Astrocyte of the hippocampus (primary cell): ENCODE results near the gene CNOT8.
"Not testable (repeated sequence)": the region's sequence is repeated elsewhere in the genome, so short reads cannot be mapped to it uniquely, and the experiment has no call there.

ENCODE experiments used
- DNase-seq: peaks from one replicate; pipeline ENCODE4 v3.0.0; 2011; ENCODE audit warnings: low read depth, low spot score

The CNOT8 gene

DNA sequence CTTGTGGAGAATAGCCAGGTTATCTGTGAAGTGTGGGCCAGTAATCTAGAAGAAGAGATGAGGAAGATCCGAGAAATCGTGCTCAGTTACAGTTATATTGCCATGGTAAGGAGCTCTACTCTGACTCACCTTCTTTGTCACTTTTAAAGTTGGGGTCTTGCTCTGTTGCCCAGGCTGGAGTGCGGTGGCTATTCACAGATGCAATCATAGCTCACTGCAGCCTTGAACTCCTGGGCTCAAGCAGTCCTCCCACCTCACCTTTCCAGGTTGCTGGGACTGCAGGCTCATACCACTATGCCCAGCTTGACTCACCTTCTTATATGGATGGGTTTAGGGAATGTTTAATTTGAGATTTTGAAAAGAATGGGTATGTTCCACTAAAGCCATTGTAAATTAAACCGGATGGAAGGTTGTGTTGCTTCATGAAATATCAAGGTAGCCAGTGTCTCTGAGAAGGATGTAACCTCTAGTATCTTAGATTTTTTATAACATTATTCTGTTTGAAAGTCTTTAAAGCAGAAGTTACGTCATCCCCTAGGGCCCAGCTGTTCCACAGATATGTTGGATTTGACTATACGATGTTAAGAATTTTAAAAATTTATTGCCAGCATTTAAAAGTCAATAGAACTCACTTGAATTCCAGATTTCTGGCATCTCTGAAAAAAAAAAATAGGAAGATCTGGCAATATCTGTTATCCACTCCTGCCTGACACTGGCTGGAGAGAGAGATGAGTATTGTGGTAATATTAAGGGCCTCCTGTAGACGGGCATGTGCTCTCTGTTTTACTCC is 5.1 kb downstream of the CNOT8 start:
- DNase-seq, result no peak

DNA sequence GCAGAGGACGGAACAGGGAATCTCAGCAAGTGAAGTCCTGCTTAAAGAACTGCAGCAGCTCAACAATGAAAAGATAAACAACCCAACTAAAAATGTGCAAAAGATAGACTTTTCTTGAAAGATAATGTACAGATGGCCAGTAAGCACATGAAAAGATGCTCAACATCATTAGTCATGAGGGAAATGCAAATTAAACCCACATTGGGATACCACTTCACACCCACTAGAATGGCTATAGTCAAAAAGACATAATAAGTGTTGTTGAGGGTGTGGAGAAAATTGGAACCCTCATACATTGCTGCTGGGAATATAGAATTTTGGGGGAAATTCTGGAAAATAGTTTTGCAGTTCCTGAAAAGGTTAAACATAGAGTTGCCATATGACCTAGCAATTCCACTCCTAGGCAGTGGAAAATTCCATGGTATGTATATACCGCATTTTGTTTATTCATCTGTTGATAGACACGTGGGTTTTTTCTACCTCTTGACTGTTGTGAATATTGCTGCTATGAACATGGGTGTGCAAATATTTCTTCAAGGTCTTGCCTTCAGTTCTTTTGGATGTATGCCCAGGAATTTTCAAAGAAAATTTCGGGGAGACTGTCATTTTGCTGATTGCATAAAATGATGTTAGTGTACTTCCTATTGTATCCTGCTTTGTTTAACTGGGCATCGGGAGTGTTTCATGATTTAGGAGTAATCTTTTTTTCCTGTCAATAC is 7.2 kb downstream of the CNOT8 start:
- DNase-seq, result no peak

DNA sequence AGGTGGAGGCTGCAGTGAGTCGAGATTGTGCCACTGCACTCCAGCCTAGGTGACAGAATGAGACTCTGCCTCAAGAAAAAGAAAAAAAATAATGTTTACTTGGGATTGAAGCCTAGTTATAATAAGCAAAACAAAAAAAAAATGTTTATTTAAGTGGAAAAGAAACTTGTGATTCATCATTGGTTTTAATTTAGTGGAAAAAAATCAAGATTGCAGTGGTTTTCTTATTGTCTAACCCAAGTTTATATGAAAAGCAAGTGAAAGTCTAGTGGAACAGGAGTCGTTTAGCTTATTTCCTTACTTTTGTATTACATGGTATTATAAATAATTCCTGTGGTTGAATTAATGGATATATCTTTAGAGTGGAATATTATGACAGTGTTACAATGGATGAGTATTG is 8.4 kb downstream of the CNOT8 start:
- DNase-seq, result no peak

DNA sequence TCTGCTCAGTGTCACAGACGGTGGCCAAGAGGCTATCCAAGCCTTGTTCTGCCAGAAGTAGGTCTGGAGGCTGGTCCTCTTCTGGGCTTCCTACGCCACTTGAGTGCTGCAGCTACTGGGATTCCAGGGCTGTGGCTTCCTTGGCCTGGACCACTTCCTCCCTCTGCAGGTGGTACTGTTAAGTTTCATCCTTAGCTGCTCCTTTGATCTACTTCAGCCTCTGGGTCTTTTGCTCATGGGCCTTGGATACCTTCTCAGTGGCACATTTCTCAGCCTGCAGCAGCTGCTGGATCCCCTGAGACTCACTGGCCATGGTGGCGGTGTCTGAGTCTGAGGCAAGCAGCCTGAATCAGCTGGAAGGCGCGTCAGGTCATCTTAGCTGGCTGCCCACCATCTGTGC is 10.3 kb downstream of the CNOT8 start:
- DNase-seq, result no peak

DNA sequence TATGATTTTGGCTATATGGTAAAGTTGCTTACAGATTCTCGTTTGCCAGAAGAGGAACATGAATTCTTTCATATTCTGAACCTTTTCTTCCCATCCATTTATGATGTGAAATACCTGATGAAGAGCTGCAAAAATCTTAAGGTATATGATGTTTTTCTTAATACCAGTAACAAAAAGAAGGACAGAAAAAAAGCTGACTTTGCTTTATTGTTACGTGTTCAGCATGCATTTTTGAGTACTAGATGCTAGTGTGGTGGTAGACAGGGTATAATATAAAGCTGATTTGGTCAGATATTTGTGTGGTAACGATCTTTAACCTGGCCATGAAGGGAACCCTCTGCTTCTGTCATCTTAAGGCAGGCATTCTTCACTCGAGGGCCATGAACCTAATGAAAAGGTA is 13.3 kb downstream of the CNOT8 start:
- DNase-seq, result no peak

DNA sequence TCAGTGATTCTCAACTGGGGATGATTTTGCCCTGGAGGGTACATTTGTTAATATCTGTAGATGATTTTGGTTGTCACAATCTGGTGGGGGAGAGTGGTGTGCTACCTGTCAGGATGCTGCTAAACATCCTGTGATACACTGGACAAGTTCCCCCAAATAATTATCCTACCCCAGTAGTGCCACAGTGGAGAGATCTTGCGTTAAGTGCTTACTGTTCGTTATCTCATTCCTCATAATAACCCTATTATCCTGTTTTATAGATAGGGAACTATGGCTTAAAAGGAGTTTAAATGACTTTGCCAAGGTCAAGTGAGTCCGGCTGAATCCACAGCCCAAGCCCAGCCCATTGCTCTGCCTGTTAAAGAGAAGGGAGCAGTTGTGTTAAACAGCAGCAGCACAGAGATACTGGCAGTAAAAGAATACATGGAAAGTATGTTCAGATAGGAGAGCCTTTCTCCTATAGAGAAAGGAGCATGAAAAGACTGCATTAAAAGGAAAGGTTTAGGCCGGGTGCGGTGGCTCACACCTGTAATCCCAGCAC is 15.4 kb downstream of the CNOT8 start:
- DNase-seq, result no peak

DNA sequence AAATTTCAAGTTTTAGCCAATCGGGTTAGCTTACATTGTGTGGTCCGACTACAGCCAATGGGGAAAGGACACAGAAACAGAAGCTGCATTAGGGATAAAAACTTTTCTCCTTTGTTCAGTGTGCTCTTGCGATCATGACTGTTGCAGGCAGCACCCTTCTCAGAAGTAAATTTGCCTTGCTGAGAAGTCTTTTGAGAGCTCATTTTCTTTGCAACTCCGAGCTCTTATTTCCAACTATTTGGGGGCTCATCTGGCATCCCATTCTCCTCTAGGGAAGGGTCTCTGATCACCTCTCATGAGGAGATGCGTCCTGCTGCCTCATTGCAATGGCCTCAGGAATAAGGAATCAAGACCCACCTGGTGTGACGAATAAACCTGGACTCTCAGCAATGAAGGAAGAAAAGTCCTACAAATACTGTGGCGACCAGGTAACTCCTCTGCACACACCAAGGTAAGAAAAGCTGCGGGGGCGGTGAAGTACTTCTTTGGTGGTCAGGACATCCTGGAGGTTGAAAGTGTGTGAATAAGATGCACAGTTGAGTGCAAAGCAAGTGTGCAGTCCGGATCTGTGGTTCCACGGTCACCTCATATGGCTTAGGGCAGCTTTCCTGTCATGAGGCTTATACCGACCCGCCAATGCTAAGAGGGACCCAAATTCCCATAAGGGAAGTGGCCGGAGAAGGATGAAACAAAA is 20.4 kb downstream of the CNOT8 start:
- DNase-seq, result peak; percentile 12

DNA sequence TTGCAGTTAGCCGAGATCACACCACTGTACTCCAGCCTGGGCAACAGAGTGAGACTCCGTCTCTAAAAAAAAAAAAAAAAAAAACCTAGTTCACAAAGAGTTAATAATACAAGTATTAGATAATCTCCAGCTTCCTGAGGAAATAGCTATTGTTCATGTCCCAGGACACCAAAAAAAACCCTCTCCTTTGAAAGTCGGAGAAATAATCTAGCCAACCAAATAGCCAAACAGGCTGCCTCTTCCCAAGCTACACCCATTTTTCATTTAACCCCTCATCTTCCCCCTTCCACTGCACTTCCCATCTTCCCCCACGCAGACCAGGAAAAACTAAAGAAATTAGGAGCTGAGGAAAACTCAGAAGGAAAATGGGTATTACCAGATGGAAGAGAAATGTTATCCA is 23.6 kb downstream of the CNOT8 start:
- no peak for DNase-seq

DNA sequence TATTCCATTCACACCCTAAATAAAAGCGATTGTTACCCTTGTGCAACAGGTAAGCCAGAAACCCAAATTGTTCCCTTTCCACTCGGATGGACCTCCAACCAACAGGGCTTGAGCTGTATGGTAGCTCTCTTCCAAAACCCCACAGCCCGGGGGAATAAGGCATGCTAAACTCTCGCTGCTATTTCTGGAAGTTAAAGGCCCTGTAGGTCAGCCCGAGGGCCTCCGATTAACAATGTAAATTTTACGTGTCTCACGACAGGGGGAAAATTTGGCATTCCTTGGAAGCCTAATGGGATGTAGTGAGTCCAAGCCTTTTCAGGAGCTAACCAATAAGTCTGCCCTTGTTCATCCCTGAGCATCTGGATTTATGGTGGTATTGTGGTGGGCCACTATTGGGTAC is 26.0 kb downstream of the CNOT8 start:
- no peak for DNase-seq

DNA sequence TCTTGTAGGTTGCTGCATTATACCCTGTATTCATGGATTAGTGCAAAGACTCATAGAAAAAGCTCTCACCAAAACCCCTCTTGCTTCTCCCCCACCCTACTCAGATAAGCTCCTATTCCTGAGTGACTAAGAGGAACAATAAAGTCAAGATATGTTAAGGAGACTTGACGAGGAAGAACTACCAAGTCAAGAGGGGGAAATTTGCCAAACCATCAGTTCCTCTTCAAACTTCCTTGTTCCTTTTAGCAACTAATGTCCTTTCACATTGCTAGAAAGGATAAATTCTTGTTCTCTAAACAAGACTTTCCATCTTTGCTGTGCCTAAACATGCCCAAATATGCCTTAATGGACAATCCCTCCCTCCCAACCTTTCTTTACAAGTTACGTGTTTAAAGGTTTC is 27.0 kb downstream of the CNOT8 start:
- DNase-seq, result no peak

DNA sequence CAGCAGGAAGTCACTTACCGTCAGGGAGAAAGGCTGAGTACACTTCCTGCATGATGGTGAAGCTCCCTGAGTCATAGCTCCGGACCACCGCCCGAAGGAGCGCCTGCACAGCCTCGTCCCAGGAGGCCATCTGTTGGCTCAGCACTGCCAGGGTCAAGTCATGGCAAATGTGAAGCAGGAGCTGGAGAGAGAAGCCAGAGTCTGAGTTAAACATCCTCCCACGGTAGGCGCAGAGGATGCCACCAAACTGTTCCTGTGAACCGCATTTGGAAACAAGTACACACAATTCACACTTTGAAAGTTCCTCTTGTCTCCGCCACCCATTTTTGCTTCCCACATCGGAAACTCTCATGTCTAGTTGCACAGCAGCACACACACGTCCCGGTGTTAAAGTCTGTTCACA is 33.9 kb downstream of the CNOT8 start:
- no peak for DNase-seq

DNA sequence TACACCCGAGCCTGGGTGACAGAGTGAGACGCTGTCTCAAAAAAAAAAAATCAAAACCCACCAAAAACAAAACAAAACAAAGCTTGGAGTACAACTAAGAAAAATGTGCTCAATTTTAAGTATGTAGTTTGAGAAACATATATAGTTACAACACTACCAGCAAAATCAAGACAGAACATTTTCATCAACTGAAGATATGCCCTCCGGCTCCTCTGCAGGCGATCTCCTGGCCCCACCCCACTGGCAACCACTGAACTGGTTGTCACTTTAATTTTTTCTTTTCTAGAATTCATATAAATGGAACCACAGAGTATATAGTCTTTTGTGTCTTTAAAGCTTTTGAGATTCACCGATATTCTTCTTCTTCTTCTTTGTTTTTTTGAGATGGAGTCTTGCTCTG is 35.0 kb downstream of the CNOT8 start:
- no peak for DNase-seq

DNA sequence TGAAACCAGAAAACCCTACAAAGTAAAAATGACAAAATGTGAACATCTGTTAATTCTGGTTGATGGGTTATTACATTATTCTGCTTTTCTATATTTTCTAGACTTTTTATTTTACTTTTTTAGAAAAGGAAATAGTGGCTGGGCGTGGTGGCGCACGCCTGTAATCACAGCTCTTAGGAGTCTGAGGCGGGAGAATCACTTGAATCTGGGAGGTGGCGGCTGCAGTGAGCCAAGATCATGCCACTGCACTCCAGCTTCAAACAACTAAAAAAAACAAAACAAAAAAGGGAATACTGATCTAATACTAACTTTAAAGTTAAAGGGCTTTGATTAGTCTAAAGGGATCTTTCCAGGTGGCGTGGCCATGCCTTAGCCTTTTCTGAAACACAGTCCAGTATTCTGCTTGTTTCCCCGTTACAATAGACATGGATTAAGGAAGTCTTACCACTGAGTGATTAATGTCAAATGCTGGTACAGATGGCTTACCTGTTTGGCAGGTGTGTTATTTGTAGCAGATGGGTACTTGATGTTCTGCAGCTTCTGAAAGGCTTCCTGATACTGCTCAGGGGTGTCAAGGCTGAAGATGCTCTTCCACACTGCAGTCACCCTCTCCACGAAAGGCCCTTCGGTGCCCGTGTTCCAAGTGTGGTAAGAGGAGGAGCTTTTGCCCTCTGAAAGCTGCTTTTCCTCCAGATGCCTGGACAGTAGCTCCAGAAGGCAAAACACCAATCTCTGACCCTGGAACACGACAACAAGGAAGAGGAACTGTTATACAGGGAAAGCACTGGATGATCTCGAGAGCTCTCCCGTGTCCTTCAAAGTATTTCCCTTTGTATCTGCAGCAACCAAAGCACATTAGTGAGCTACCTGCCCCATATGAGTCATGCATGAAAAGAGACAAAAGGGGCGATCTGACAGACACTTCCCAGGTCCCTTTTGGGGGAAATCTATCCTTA is 37.5 kb downstream of the CNOT8 start:
- no peak for DNase-seq

DNA sequence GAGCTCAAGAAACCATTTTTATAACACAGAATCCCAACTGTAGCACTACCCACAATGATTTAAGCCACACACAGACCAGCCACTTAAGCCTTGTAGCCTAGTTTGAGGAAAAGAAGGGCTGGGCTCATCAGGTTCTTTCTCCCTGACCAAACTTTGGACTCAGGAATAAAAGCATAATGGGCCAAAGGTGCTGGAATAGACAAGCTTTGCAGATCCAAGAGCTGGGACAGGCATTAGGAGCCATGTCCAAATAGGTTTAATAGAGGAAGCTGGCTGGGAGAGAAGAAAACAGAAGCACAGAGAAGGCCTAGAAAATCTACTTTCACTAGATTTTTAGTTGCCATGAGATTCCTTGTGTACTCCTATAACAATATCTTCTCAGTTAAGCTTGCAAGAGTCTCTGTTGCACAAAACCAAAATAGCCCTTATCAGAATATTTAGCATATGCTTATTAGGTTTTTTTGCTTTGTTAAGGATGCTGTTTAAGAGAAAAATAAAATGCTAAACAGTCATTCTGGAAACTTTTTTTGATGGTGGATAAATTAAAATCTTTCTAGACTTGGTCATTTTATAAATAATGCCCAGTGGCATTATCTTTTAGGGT is 38.2 kb downstream of the CNOT8 start:
- no peak for DNase-seq

DNA sequence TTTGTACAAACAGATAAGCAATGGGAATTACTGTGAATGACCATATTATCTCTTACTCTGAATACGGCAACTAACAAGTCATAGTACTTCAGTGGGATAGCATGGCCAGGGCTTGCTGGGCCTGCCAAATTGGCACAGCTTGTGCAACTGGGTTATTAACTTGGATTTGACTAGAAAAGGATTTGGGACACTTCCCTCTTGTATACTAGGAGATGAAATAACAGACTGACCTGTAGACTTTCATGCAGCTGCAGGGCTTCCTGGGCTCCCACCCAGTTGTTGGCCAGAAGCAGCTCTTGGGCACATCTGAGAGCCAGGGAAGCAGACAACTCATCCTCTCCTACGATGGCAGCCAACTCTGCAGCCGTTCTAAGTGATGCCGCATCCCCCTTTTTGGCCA is 39.8 kb downstream of the CNOT8 start:
- no peak for DNase-seq

DNA sequence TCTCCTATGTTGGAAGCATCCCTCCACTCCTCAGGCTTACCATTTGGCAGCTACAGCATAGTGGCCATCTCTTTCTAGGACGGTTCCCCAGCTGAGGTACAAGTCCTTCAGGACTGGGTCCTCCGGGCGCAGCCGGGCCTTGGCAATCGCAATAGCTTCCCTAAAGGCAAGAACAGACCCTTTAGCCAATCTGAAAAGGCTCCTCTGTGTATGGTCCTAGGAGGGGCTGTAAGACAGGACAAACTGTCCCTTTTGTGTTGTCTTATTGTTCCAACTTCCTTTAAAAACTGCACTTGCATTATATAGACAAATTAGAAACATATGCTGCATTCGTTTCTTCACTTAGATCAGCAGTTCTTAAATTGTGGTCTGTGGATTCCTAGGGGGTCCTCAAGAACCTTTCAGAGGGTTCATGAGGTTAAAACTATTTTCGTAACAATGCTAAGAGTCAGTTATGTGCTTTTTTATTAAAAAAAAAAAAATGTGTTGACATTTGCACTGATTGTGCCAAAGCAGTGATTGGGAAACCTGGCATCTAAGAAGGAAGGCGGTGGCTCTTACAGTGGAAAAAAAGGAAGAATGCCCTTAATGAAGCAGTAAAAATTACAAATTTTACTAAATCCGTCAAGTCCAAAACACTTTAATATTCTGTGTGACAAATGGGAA is 40.9 kb downstream of the CNOT8 start:
- no peak for DNase-seq

DNA sequence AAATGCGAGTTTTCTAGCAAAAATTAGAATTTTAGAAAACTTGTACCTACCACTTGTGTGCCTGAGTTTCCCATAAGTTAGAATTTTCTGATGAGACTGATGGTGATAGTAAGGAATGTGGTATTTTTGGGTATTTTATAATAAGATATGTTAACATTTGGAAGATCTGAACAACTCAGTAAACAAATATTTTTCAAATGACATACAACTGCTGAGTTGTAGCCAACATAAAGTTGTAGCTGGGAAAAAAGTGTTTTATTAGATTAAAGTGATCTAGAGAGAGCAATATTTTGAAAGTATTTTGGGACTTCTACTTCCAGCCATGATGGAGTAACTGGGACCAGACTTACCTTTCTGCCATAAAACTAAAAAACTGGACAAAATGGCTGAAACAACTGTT is 41.6 kb downstream of the CNOT8 start:
- DNase-seq, result no peak

DNA sequence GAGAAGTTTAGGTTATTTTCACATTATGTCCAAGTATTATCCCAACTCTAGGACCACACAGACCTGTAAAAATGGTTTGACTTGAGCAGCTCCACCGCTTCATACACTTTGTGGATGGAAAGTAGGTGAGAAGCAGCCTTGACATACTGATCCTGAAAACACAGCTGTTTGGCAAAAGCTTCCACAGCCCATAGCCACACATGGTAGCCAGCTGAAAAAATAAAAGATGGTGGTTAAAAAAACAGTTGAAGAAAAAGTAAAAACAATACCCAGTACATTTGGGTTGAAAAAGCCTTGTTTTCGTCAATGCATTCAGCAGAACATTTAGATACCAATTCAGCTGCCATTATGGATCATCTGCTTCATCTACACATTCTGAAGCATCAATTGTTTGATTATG is 42.8 kb downstream of the CNOT8 start:
- no peak for DNase-seq

DNA sequence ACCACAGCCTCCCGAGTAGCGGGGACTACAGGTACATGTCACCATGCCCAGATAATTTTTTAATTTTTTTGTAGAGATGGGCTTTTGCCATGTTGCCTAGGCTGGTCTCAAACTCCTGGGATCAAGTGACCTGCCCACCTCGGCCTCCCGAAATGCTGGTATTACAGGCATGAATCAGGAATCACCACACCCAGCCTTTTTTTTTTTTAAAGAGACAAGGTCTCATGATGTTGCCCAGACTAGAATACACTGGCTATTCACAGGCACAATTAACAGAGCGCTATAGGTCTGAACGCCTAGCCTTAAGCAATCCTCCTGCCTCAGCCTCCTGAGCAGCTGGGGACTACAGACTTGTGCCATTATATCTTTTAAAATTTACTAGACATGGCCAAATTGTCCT is 43.5 kb downstream of the CNOT8 start:
- no peak for DNase-seq

DNA sequence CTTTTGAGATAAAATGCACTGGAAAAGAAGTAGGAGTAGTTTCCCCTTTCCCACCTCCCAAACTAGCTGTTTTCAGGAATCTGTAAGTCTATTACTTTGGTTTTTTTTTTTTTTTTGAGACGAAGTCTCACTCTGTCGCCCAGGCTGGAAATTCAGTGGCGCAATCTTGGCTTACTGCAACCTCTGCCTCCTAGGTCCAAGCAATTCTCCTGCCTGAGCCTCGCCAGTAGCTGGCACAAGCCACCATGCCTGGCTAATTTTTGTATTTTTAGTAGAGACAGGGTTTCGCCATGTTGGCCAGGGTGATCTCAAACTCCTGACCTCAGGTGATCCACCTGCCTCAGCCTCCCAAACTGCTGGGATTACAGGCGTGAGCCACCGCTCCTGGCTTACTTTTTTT is 47.2 kb downstream of the CNOT8 start:
- DNase-seq, result not testable (repeated sequence)
